ENCODE results near the gene EIF5B.
"Not testable (repeated sequence)": the region's sequence is repeated elsewhere in the genome, so short reads cannot be mapped to it uniquely, and the experiment has no call there.

EIF5B gene

GRCh38 chr2:99354070-99354469, 16.9 kb downstream of the EIF5B start:
- peaks cover 9% of the 10 kb centered on the region for H3K4me1 ChIP-seq (ENCODE audit: insufficient read depth, low read length, poor library complexity, severe bottlenecking)
- H3K9me2 ChIP-seq (replicated peaks; ENCODE audit: low read depth, low read length): no peaks in the 10 kb centered on the region
- no peaks in the 10 kb centered on the region for H3K36me3 ChIP-seq (ENCODE audit: insufficient read depth, low read length)
- no peak overlapping the region for H3K9ac ChIP-seq (ENCODE audit: low read depth, low read length, poor library complexity, severe bottlenecking)
- H3K9me3 ChIP-seq (ENCODE audit: insufficient read depth, low read depth, low read length): no peaks in the 10 kb centered on the region
- H4K20me1 ChIP-seq (ENCODE audit: insufficient read depth, low read length, poor library complexity, severe bottlenecking): peaks cover 48% of the 10 kb centered on the region
- H3K79me2 ChIP-seq (ENCODE audit: insufficient read depth, low read length): peaks cover 94% of the 10 kb centered on the region
- no peak overlapping the region for H2AFZ ChIP-seq (ENCODE audit: low read length)
- no peak for TF ChIP-seq CTCF (conservative IDR thresholded peaks at IDR 0.05; ENCODE audit: low read length)
- no peak for TF ChIP-seq EZH2phosphoT487 (IDR thresholded peaks at IDR 0.05; ENCODE audit: borderline replicate concordance)
- no peaks in the 10 kb centered on the region for H3K27me3 ChIP-seq (ENCODE audit: insufficient read depth, low read length, poor library complexity, severe bottlenecking)
- no peaks in the 10 kb centered on the region for H3F3A ChIP-seq (ENCODE audit: low read depth)
- H3K4me3 ChIP-seq (ENCODE audit: low read length, poor library complexity, severe bottlenecking): no peak overlapping the region
- H3K4me2 ChIP-seq (ENCODE audit: low read depth, low read length, poor library complexity, severe bottlenecking): no peak overlapping the region

GRCh38 chr2:99354825-99355224, 17.6 kb downstream of the EIF5B start:
- Histone ChIP-seq H3K79me2 (ENCODE audit: insufficient read depth, low read length) (peaks cover 94% of the 10 kb centered on the region), H4K20me1 (ENCODE audit: insufficient read depth, low read length, poor library complexity, severe bottlenecking) (peaks cover 45% of the 10 kb centered on the region)
- H3K27me3 ChIP-seq (ENCODE audit: insufficient read depth, low read length, poor library complexity, severe bottlenecking); H3K9me3 ChIP-seq (ENCODE audit: insufficient read depth, low read depth, low read length); H3F3A ChIP-seq (ENCODE audit: low read depth); H3K36me3 ChIP-seq (ENCODE audit: insufficient read depth, low read length); H3K4me2 ChIP-seq (ENCODE audit: low read depth, low read length, poor library complexity, severe bottlenecking); H2AFZ ChIP-seq (ENCODE audit: low read length); H3K9me2 ChIP-seq (replicated peaks; ENCODE audit: low read depth, low read length); H3K4me1 ChIP-seq (ENCODE audit: insufficient read depth, low read length, poor library complexity, severe bottlenecking); H3K4me3 ChIP-seq (ENCODE audit: low read length, poor library complexity, severe bottlenecking); H3K9ac ChIP-seq (ENCODE audit: low read depth, low read length, poor library complexity, severe bottlenecking): not testable (repeated sequence)

GRCh38 chr2:99356853-99357252, 19.7 kb downstream of the EIF5B start:
- H3K9me2 ChIP-seq (replicated peaks; ENCODE audit: low read depth, low read length): no peaks in the 10 kb centered on the region
- peaks cover 28% of the 10 kb centered on the region for H4K20me1 ChIP-seq (ENCODE audit: insufficient read depth, low read length, poor library complexity, severe bottlenecking)
- TF ChIP-seq EZH2phosphoT487 (IDR thresholded peaks at IDR 0.05; ENCODE audit: borderline replicate concordance): no peak
- TF ChIP-seq CTCF (conservative IDR thresholded peaks at IDR 0.05; ENCODE audit: low read length): no peak

GRCh38 chr2:99365661-99366060, 28.5 kb downstream of the EIF5B start:
- Histone ChIP-seq H3F3A (ENCODE audit: low read depth) (no peaks in the 10 kb centered on the region), H3K4me3 (ENCODE audit: low read length, poor library complexity, severe bottlenecking) (no peak overlapping the region), H3K9me2 (replicated peaks; ENCODE audit: low read depth, low read length) (no peaks in the 10 kb centered on the region), H2AFZ (ENCODE audit: low read length) (no peak overlapping the region), H3K36me3 (ENCODE audit: insufficient read depth, low read length) (peaks cover 87% of the 10 kb centered on the region), H3K4me2 (ENCODE audit: low read depth, low read length, poor library complexity, severe bottlenecking) (no peak overlapping the region), H3K9ac (ENCODE audit: low read depth, low read length, poor library complexity, severe bottlenecking) (no peak overlapping the region), H3K79me2 (ENCODE audit: insufficient read depth, low read length) (no peaks in the 10 kb centered on the region), H3K27me3 (ENCODE audit: insufficient read depth, low read length, poor library complexity, severe bottlenecking) (no peaks in the 10 kb centered on the region), H3K4me1 (ENCODE audit: insufficient read depth, low read length, poor library complexity, severe bottlenecking) (no peaks in the 10 kb centered on the region), H3K9me3 (ENCODE audit: insufficient read depth, low read depth, low read length) (no peaks in the 10 kb centered on the region), H4K20me1 (ENCODE audit: insufficient read depth, low read length, poor library complexity, severe bottlenecking) (no peaks in the 10 kb centered on the region)
- TF ChIP-seq CTCF (conservative IDR thresholded peaks at IDR 0.05; ENCODE audit: low read length): no peak
- TF ChIP-seq EZH2phosphoT487 (IDR thresholded peaks at IDR 0.05; ENCODE audit: borderline replicate concordance): no peak

More at GRCh38 chr2:99356853-99357252, 19.7 kb downstream of the EIF5B start:
- Histone ChIP-seq H3K27me3 (ENCODE audit: insufficient read depth, low read length, poor library complexity, severe bottlenecking) (no peaks in the 10 kb centered on the region), H3K79me2 (ENCODE audit: insufficient read depth, low read length) (peaks cover 76% of the 10 kb centered on the region), H3K4me1 (ENCODE audit: insufficient read depth, low read length, poor library complexity, severe bottlenecking) (no peaks in the 10 kb centered on the region), H3K4me2 (ENCODE audit: low read depth, low read length, poor library complexity, severe bottlenecking) (no peak overlapping the region), H3K9ac (ENCODE audit: low read depth, low read length, poor library complexity, severe bottlenecking) (no peak overlapping the region), H3K9me3 (ENCODE audit: insufficient read depth, low read depth, low read length) (no peaks in the 10 kb centered on the region), H3K4me3 (ENCODE audit: low read length, poor library complexity, severe bottlenecking) (no peak overlapping the region), H3K36me3 (ENCODE audit: insufficient read depth, low read length) (peaks cover 15% of the 10 kb centered on the region; the same call in 1 of the 2 replicates), H2AFZ (ENCODE audit: low read length) (no peak overlapping the region), H3F3A (ENCODE audit: low read depth) (no peaks in the 10 kb centered on the region)

- not testable (repeated sequence) for H3K4me1 ChIP-seq (ENCODE audit: insufficient read depth, low read length, poor library complexity, severe bottlenecking); H3K27me3 ChIP-seq (ENCODE audit: insufficient read depth, low read length, poor library complexity, severe bottlenecking); H2AFZ ChIP-seq (ENCODE audit: low read length); H3K9me3 ChIP-seq (ENCODE audit: insufficient read depth, low read depth, low read length); H3K9ac ChIP-seq (ENCODE audit: low read depth, low read length, poor library complexity, severe bottlenecking); H3K9me2 ChIP-seq (replicated peaks; ENCODE audit: low read depth, low read length); H3F3A ChIP-seq (ENCODE audit: low read depth); H3K79me2 ChIP-seq (ENCODE audit: insufficient read depth, low read length); H3K4me3 ChIP-seq (ENCODE audit: low read length, poor library complexity, severe bottlenecking); H3K4me2 ChIP-seq (ENCODE audit: low read depth, low read length, poor library complexity, severe bottlenecking); H4K20me1 ChIP-seq (ENCODE audit: insufficient read depth, low read length, poor library complexity, severe bottlenecking)
- peaks cover 91% of the 10 kb centered on the region for H3K36me3 ChIP-seq (ENCODE audit: insufficient read depth, low read length)
Observed at GRCh38 chr2:99368854-99369253, 31.7 kb downstream of the EIF5B start.
